ENCODE results near the gene SLC22A16. TPM values are rescaled to one million over a fixed set of nuclear protein-coding genes. Genes with fewer than 3 reads are reported as not detected.

SLC22A16 gene
- total and polyA plus RNA-seq, 10 donors: 0.07 to 2.8 (median 1.1) TPM; not detected in 2

GRCh38 chr6:110415086-110415916 is 61.1 kb downstream of the SLC22A16 start, which contains the start of gene DDO:
Gene DDO (minus strand): TSS chr6:110415575. CDS start chr6:110413462, 2,113 bp downstream.
- H3K27me3 ChIP-seq (replicated peaks in 1 of 7): peaks cover 0 to 2% (median 0%) of the 10 kb centered on the region in 7 donors

DNA sequence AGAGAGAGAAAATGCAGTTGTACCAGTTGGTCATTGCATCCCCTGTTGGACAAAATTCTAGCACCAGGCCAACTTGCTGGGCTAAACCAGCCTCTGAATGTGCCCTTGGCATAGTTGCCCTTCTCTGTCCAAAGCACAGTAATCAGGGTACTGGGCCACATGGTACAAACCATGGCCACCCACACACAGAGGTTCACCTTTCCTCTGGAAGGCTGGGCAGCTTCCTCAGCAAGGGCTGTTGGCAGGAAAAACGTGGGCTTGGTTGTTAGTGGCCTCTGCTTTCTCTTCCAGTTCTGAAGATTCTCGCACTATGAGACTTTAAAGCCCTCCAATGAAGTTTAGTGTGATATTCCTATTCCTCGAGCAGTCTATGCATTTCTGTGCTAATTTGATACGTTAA is 61.7 kb downstream of the SLC22A16 start:
- H3K36me3 ChIP-seq: no peaks in the 10 kb centered on the region
- 55 to 80% (median 67%) methylated on average over 4 of the region's 4 CpGs for WGBS, 5 donors
- peak overlapping the region in 6 of 8 donors; percentile 21 to 65 (median 32) for H3K4me3 ChIP-seq
- intact Hi-C loops (cut with DNase I; ENCODE audit: low total_unique reads): no loop called here
- peaks cover 0 to 14% (median 4%) of the 10 kb centered on the region in 6 donors for H3K4me1 ChIP-seq
- no peaks in the 10 kb centered on the region for H3K27me3 ChIP-seq (replicated peaks in 1 of 7)
- DNase-seq: no peak
- TF ChIP-seq POLR2AphosphoS5 (IDR thresholded peaks at IDR 0.05) (no peak), CTCF (IDR thresholded peaks at IDR 0.05 in 8 of 11, conservative IDR thresholded peaks at IDR 0.05 in 3 of 11) (no peak), POLR2A (IDR thresholded peaks at IDR 0.05) (no peak)
- H3K9me3 ChIP-seq: no peaks in the 10 kb centered on the region
- peak overlapping the region in 7 of 8 donors; percentile 42 to 80 (median 73) for H3K27ac ChIP-seq

More at GRCh38 chr6:110415086-110415916, 61.1 kb downstream of the SLC22A16 start, which contains the start of gene DDO:
- Histone ChIP-seq H3K4me1 (peaks cover 0 to 14% (median 4%) of the 10 kb centered on the region in 6 donors), H3K9me3 (no peaks in the 10 kb centered on the region), H3K4me3 (peak within 1 kb of the TSS; percentile 16 to 65 (median 26)), H3K36me3 (no peaks in the 10 kb centered on the region), H3K27ac (peak within 1 kb of the TSS; percentile 20 to 80 (median 72))
- peak; percentile 80 for DNase-seq
- intact Hi-C loops (cut with DNase I; ENCODE audit: low total_unique reads): no loop called here
- 45 to 78% (median 54%) methylated on average over 11 to 12 of the region's 12 CpGs for WGBS, 5 donors
- no peak for TF ChIP-seq POLR2A (IDR thresholded peaks at IDR 0.05)
- TF ChIP-seq POLR2AphosphoS5 (IDR thresholded peaks at IDR 0.05): peak in 1 of 3 donors; percentile 53
- TF ChIP-seq CTCF (IDR thresholded peaks at IDR 0.05 in 8 of 11, conservative IDR thresholded peaks at IDR 0.05 in 3 of 11): no peak

DNA sequence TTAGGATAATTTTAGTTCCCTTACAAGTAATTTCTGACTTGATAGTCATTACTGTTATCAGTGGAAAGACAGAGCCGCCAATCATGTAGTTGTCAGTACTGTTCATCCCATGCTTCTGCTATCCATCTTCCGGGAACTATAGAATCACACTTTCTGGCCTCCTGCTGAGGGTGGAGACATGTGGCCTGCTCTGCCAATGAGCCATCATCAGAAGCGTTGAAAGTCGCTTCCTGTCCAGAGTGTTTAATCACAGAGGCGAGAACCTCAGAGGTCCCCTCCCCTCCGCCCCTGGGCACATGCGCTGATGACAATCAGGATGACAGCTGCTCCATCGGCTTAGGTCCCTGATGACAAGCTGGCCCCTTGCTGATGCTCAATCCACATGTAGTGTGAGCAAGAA is 64.1 kb downstream of the SLC22A16 start:
- intact Hi-C loops (cut with DNase I; ENCODE audit: low total_unique reads): no loop called here

More for the DNA sequence above, 64.1 kb downstream of the SLC22A16 start:
- no peaks in the 10 kb centered on the region for H3K9me3 ChIP-seq
- WGBS, 5 donors: 73 to 86% (median 81%) methylated on average over 8 of the region's 8 CpGs
- H3K36me3 ChIP-seq: no peaks in the 10 kb centered on the region
- DNase-seq: no peak
- H3K27me3 ChIP-seq (replicated peaks in 1 of 7): no peaks in the 10 kb centered on the region
- peaks cover 0 to 14% (median 4%) of the 10 kb centered on the region in 6 donors for H3K4me1 ChIP-seq
- no peak overlapping the region for H3K4me3 ChIP-seq
- TF ChIP-seq POLR2AphosphoS5 (IDR thresholded peaks at IDR 0.05) (no peak), POLR2A (IDR thresholded peaks at IDR 0.05) (no peak), CTCF (IDR thresholded peaks at IDR 0.05 in 8 of 11, conservative IDR thresholded peaks at IDR 0.05 in 3 of 11) (no peak)
- H3K27ac ChIP-seq: no peak overlapping the region
